Endodermal cell (in vitro differentiated cells): Measurements from ENCODE around the gene TMEM207. TPM values are rescaled to one million over a fixed set of nuclear protein-coding genes. Genes with fewer than 3 reads are reported as not detected.

Source experiments
- DNase-seq: peaks from one replicate; pipeline ENCODE4 v3.0.0-alpha.2; 2017
- H3K27ac ChIP-seq: 2 replicates; pipeline ENCODE4 v1.5.1; 2013; ENCODE audit warnings: mild to moderate bottlenecking, low read depth, low read length, moderate library complexity
- H3K27me3 ChIP-seq: 2 replicates; pipeline ENCODE4 v1.6.1; 2013; ENCODE audit warnings: mild to moderate bottlenecking, low read length, moderate library complexity; ENCODE audit not compliant: insufficient read depth, control insufficient read depth, poor library complexity, severe bottlenecking
- H3K36me3 ChIP-seq: 2 replicates; pipeline ENCODE4 v1.7.0; 2013; ENCODE audit warnings: mild to moderate bottlenecking, low read length, moderate library complexity; ENCODE audit not compliant: control insufficient read depth, insufficient read depth
- H3K4me1 ChIP-seq: one replicate; pipeline ENCODE4 v1.7.0; 2013; ENCODE audit warnings: low read length; ENCODE audit not compliant: control insufficient read depth, insufficient read depth
- H3K4me3 ChIP-seq: 2 replicates; pipeline ENCODE4 v1.5.1; 2013; ENCODE audit warnings: mild to moderate bottlenecking, low read length, moderate library complexity
- H3K9ac ChIP-seq: 2 replicates; pipeline ENCODE4 v1.6.1; 2013; ENCODE audit warnings: mild to moderate bottlenecking, low read length, moderate library complexity; ENCODE audit not compliant: poor library complexity, severe bottlenecking; ENCODE audit errors: extremely low read depth
- H3K9me3 ChIP-seq: 2 replicates; pipeline ENCODE4 v1.6.1; 2013; ENCODE audit warnings: mild to moderate bottlenecking, low read length, moderate library complexity; ENCODE audit not compliant: control insufficient read depth
- H3K27ac Mint-ChIP-seq: 2 replicates; pipeline ENCODE4 v1.8.0; 2020; ENCODE audit warnings: mixed read lengths
- H3K27me3 Mint-ChIP-seq: 2 replicates; pipeline ENCODE4 v1.8.0; 2021; ENCODE audit warnings: mild to moderate bottlenecking, mixed read lengths; ENCODE audit not compliant: insufficient read depth
- H3K36me3 Mint-ChIP-seq: 2 replicates; pipeline ENCODE4 v1.8.0; 2020; ENCODE audit warnings: low read depth, mixed read lengths
- H3K4me1 Mint-ChIP-seq: 2 replicates; pipeline ENCODE4 v1.8.0; 2020; ENCODE audit warnings: mixed read lengths
- H3K4me3 Mint-ChIP-seq: 2 replicates; pipeline ENCODE4 v1.8.0; 2020; ENCODE audit warnings: mild to moderate bottlenecking, moderate library complexity, mixed read lengths
- H3K9me3 Mint-ChIP-seq: 2 replicates; pipeline ENCODE4 v1.8.0; 2020; ENCODE audit warnings: mild to moderate bottlenecking, mixed read lengths
- CTCF ChIP-seq: fragments of 200-600 bp; sonication (generic); conservative IDR thresholded peaks from 2 replicates; pipeline ENCODE4 v1.5.0; 2021; ENCODE audit warnings: antibody characterized with exemption, mild to moderate bottlenecking
- WGBS, 2 experiments: methylation state at CpG; one replicate each; pipeline versions ENCODE4 v1.1.5 to v1.1.7; 2013; ENCODE audit warnings: missing lambda C conversion rate in 2 of 2, mixed read lengths in 1 of 2; ENCODE audit not compliant: insufficient coverage in 1 of 2, insufficient read length in 1 of 2; 5-methylcytosine and 5-hydroxymethylcytosine counted together
- total RNA-seq, 2 donors: library from RNA; stranded (reverse); fragmentation: NEBNext Ultra II Directional in 1 of 2; extraction: Animal tissue kit (Norgen Biotek cat#: 25700) in 1 of 2; gene quantifications; 2 replicates in 1 of 2; 3 replicates in 1 of 2; pipeline ENCODE4 v1.2.1, GENCODE V29; 2021

Gene TMEM207
- total RNA-seq, 2 donors from 2014 or later, result not detected

- 45 to 61% methylated on average over 3 to 15 of the region's 16 CpGs for WGBS, 2 experiments
- Histone ChIP-seq H3K9me3 (no peaks in the 10 kb centered on the region), H3K27me3 (no peaks in the 10 kb centered on the region), H3K9ac (no peak overlapping the region), H3K36me3 (no peaks in the 10 kb centered on the region), H3K4me1 (no peaks in the 10 kb centered on the region), H3K27ac (no peak overlapping the region), H3K4me3 (no peak overlapping the region)
- Mint-ChIP-seq H3K27ac (peak overlapping the region; percentile 78), H3K4me3 (no peak overlapping the region), H3K4me1 (no peaks in the 10 kb centered on the region), H3K27me3 (no peaks in the 10 kb centered on the region), H3K9me3 (no peaks in the 10 kb centered on the region), H3K36me3 (no peaks in the 10 kb centered on the region)
- peak; percentile 83 for TF ChIP-seq CTCF
- DNase-seq, result peak; percentile 85
These were observed 24.9 kb downstream of the TMEM207 start for GRCh38 chr3:190424478-190425439.

- TF ChIP-seq CTCF, result no peak
- Mint-ChIP-seq H3K27ac (no peak overlapping the region), H3K27me3 (no peaks in the 10 kb centered on the region), H3K9me3 (no peaks in the 10 kb centered on the region), H3K4me1 (no peaks in the 10 kb centered on the region), H3K36me3 (no peaks in the 10 kb centered on the region), H3K4me3 (no peak overlapping the region)
- no peaks in the 10 kb centered on the region for H3K9me3 ChIP-seq
- H3K4me1 ChIP-seq, result no peaks in the 10 kb centered on the region
- 43 to 48% methylated on average over 2 of the region's 2 CpGs for WGBS, 2 experiments
- H3K27ac ChIP-seq, result no peak overlapping the region
- no peaks in the 10 kb centered on the region for H3K27me3 ChIP-seq
- no peak overlapping the region for H3K4me3 ChIP-seq
- H3K9ac ChIP-seq, result no peak overlapping the region
- no peaks in the 10 kb centered on the region for H3K36me3 ChIP-seq
- DNase-seq, result no peak
These were observed 25.6 kb downstream of the TMEM207 start for GRCh38 chr3:190424108-190424477.

GRCh38 chr3:190414297-190414696 is 35.4 kb downstream of the TMEM207 start:
- no peak for TF ChIP-seq CTCF
- peaks cover 10% of the 10 kb centered on the region for H3K9me3 Mint-ChIP-seq
- peaks cover 12% of the 10 kb centered on the region for H3K9me3 ChIP-seq
- H3K27ac ChIP-seq, result no peak overlapping the region
- H3K4me3 ChIP-seq, result no peak overlapping the region
- DNase-seq, result peak; percentile 47
- no peaks in the 10 kb centered on the region for H3K27me3 ChIP-seq
- no peaks in the 10 kb centered on the region for H3K36me3 ChIP-seq
- no peaks in the 10 kb centered on the region for H3K36me3 Mint-ChIP-seq
- H3K4me3 Mint-ChIP-seq, result no peak overlapping the region
- H3K9ac ChIP-seq, result no peak overlapping the region
- H3K27me3 Mint-ChIP-seq, result no peaks in the 10 kb centered on the region
- 88 to 100% methylated on average over 2 to 3 of the region's 3 CpGs for whole genome bisulfite sequencing, 2 experiments
- H3K27ac Mint-ChIP-seq, result no peak overlapping the region
- H3K4me1 ChIP-seq, result no peaks in the 10 kb centered on the region
- H3K4me1 Mint-ChIP-seq, result no peaks in the 10 kb centered on the region
